B cell (primary cell): ENCODE measurements around the gene MAN1A2. TPM values are rescaled to one million over a fixed set of nuclear protein-coding genes. Genes with fewer than 3 reads are reported as not detected.

Experiments used
- ATAC-seq: fragments of 200-7000 bp; cut with Tn5 transposase; one replicate; pipeline ENCODE4 v1.10.0; 2021; ENCODE audit warnings: low read depth, mild to moderate bottlenecking, moderate number of reproducible peaks, moderate library complexity
- CTCF ChIA-PET: fragments of 350-600 bp; sonication (Branson Sonifier 250); formaldehyde crosslinking; loops from one replicate; lab custom pipeline; 2021; ENCODE audit warnings: antibody characterized with exemption, inconsistent platforms; lab: Charles Lee
- POLR2A ChIA-PET: fragments of 350-600 bp; sonication (Branson Sonifier 250); formaldehyde crosslinking; loops from one replicate; lab custom pipeline; 2021; ENCODE audit warnings: antibody characterized with exemption; lab: Charles Lee
- DNase-seq: peaks from one replicate; pipeline ENCODE4 v3.0.0; 2013
- H2AFZ ChIP-seq: 2 replicates; pipeline ENCODE4 v1.6.1; 2012; ENCODE audit warnings: mild to moderate bottlenecking, low read depth, low read length; ENCODE audit not compliant: insufficient read depth, poor library complexity, severe bottlenecking
- H3K27ac ChIP-seq, 2 donors: 1 replicate in 1 of 2; 2 replicates in 1 of 2; pipeline ENCODE4 v1.5.1; 2012 to 2013; ENCODE audit warnings: low read length in 2 of 2, mild to moderate bottlenecking in 2 of 2, moderate library complexity in 1 of 2
- H3K27me3 ChIP-seq, 4 experiments: fragments of 200-600 bp in 1 of 4; sonication (generic) in 1 of 4; replicated peaks in 1 of 4; 1 replicate in 2 of 4; 2 replicates in 2 of 4; pipeline versions ENCODE4 v1.6.1 to v1.7.0; 2013 to 2016; ENCODE audit warnings: low read length in 3 of 4, mild to moderate bottlenecking in 2 of 4, mixed read lengths in 1 of 4, moderate library complexity in 1 of 4; ENCODE audit not compliant: insufficient read depth in 4 of 4, control insufficient read depth in 3 of 4; ENCODE audit errors: control extremely low read depth in 1 of 4
- H3K36me3 ChIP-seq, 2 experiments: replicated peaks in 1 of 2; 1 replicate in 1 of 2; 2 replicates in 1 of 2; pipeline versions ENCODE4 v1.6.1 to v1.7.1; 2013; ENCODE audit warnings: low read length in 1 of 2; ENCODE audit not compliant: insufficient read depth in 2 of 2, control insufficient read depth in 1 of 2; ENCODE audit errors: control extremely low read depth in 1 of 2, extremely low read depth in 1 of 2
- H3K4me1 ChIP-seq, 2 donors: fragments of 200-600 bp in 1 of 2; sonication (generic) in 1 of 2; 1 replicate in 1 of 2; 2 replicates in 1 of 2; pipeline versions ENCODE4 v1.5.1 to v1.6.1; 2013 to 2017; ENCODE audit warnings: low read length in 2 of 2; ENCODE audit not compliant: control insufficient read depth in 2 of 2, insufficient read depth in 2 of 2
- H3K4me2 ChIP-seq: replicated peaks from 2 replicates; pipeline ENCODE3; 2012; ENCODE audit warnings: mild to moderate bottlenecking, low read depth, low read length; ENCODE audit not compliant: poor library complexity, severe bottlenecking
- H3K4me3 ChIP-seq, 5 experiments: fragments of 200-600 bp in 1 of 5; sonication (generic) in 1 of 5; 1 replicate in 3 of 5; 2 replicates in 2 of 5; pipeline versions ENCODE4 v1.5.1 to v1.7.0; 2011 to 2016; ENCODE audit warnings: low read length in 4 of 5, mild to moderate bottlenecking in 4 of 5, low read depth in 2 of 5, control low read depth in 1 of 5, moderate library complexity in 1 of 5; ENCODE audit not compliant: insufficient read depth in 1 of 5; ENCODE audit errors: control extremely low read depth in 1 of 5, extremely low read depth in 1 of 5
- H3K79me2 ChIP-seq: fragments of 200-600 bp; sonication (generic); one replicate; pipeline ENCODE4 v1.6.0; 2016; ENCODE audit warnings: low read length; ENCODE audit not compliant: control insufficient read depth, insufficient read depth
- H3K9ac ChIP-seq: fragments of 200-600 bp; sonication (generic); 2 replicates; pipeline ENCODE4 v1.6.1; 2017; ENCODE audit warnings: mild to moderate bottlenecking, low read length, moderate library complexity
- H3K9me3 ChIP-seq, 3 donors: one replicate each; pipeline versions ENCODE4 v1.6.1 to v1.7.1; 2013; ENCODE audit warnings: low read length in 2 of 3; ENCODE audit not compliant: control insufficient read depth in 2 of 3, insufficient read depth in 1 of 3; ENCODE audit errors: control extremely low read depth in 1 of 3
- H4K20me1 ChIP-seq: 2 replicates; pipeline ENCODE4 v1.6.0; 2012; ENCODE audit warnings: mild to moderate bottlenecking, low read length; ENCODE audit not compliant: insufficient read depth, control insufficient read depth, poor library complexity, severe bottlenecking
- H3K27ac Mint-ChIP-seq: one replicate; pipeline ENCODE4 v1.8.0; 2021; ENCODE audit warnings: mixed read lengths
- H3K27me3 Mint-ChIP-seq: one replicate; pipeline ENCODE4 v1.8.0; 2021; ENCODE audit warnings: mixed read lengths
- H3K4me1 Mint-ChIP-seq: one replicate; pipeline ENCODE4 v1.8.0; 2021; ENCODE audit warnings: mixed read lengths
- H3K4me3 Mint-ChIP-seq: one replicate; pipeline ENCODE4 v1.8.0; 2021; ENCODE audit warnings: mixed read lengths
- H3K9me3 Mint-ChIP-seq: one replicate; pipeline ENCODE4 v1.8.0; 2022; ENCODE audit warnings: mixed read lengths; ENCODE audit not compliant: insufficient read depth
- CTCF ChIP-seq: fragments of 200-600 bp; IDR thresholded peaks from one replicate; pipeline ENCODE4 v1.8.0; 2022; ENCODE audit warnings: antibody characterized with exemption, mild to moderate bottlenecking
- EZH2 ChIP-seq: IDR thresholded peaks from 2 replicates; pipeline ENCODE4 v1.6.1; 2012; ENCODE audit warnings: borderline replicate concordance, low read depth, mild to moderate bottlenecking, moderate library complexity, low read length; ENCODE audit not compliant: insufficient read depth, poor library complexity, severe bottlenecking
- WGBS: methylation state at CpG from one replicate; pipeline ENCODE4 v1.1.5; 2013; ENCODE audit warnings: missing lambda C conversion rate; ENCODE audit not compliant: insufficient coverage; 5-methylcytosine and 5-hydroxymethylcytosine counted together
- intact Hi-C: fragments of 100-400 bp; cut with micrococcal nuclease; formaldehyde crosslinking; loops from one replicate; pipeline ENCODE4 v1.10.0; 2022
- polyA plus RNA-seq: library from polyadenylated mRNA; depleted of rRNA; stranded (reverse); fragments of >200 nt; gene quantifications from 2 replicates; pipeline ENCODE4 v1.2.3, GENCODE V29; 2012
- total RNA-seq, 2 donors: library from RNA; stranded (reverse); fragments of 120-200 nt in 1 of 2; gene quantifications; 1 replicate in 1 of 2; 2 replicates in 1 of 2; pipeline versions ENCODE4 v1.2.3 to v1.2.4, GENCODE V29; 2013 to 2022

The MAN1A2 gene
- total and polyA plus RNA-seq, 2 donors (not counting 1 experiment from before 2014, with no cell fraction given), result 4.6 to 55.6 TPM

GRCh38 chr1:117339866-117340700, 27.2 kb upstream of the MAN1A2 start:
- no peak overlapping the region for H3K4me2 ChIP-seq
- POLR2A ChIA-PET, result no interaction called here

More at GRCh38 chr1:117339866-117340700, 27.2 kb upstream of the MAN1A2 start:
- H3K4me3 Mint-ChIP-seq, result no peak overlapping the region
- CTCF ChIA-PET, result no interaction called here
- Histone ChIP-seq H4K20me1 (no peaks in the 10 kb centered on the region), H3K9ac (no peak overlapping the region), H3K9me3 (peaks cover 0 to 9% (median 0%) of the 10 kb centered on the region in 3 donors), H3K27ac (no peak overlapping the region), H3K27me3 (no peaks in the 10 kb centered on the region), H3K4me3 (no peak overlapping the region), H3K36me3 (no peaks in the 10 kb centered on the region), H2AFZ (peak overlapping the region; percentile 39), H3K4me1 (no peaks in the 10 kb centered on the region), H3K79me2 (no peaks in the 10 kb centered on the region)
- TF ChIP-seq CTCF (no peak), EZH2 (no peak)
- no peaks in the 10 kb centered on the region for H3K9me3 Mint-ChIP-seq
- peaks cover 3% of the 10 kb centered on the region for H3K4me1 Mint-ChIP-seq
- WGBS, result 44% methylated on average over 1 of the region's 6 CpGs
- ATAC-seq (peak; percentile 45), DNase-seq (peak; percentile 31)
- H3K27me3 Mint-ChIP-seq, result peaks cover under 1% of the 10 kb centered on the region
- intact Hi-C loops, result no loop called here
- H3K27ac Mint-ChIP-seq, result no peak overlapping the region
